Measurements from ENCODE around the gene PCDHA10. TPM values are rescaled to one million over a fixed set of nuclear protein-coding genes. Genes with fewer than 3 reads are reported as not detected.

The PCDHA10 gene
- polyA plus RNA-seq, 1 of the 3 experiments (the other 2 are of a cell fraction): 0.02 TPM

- Histone ChIP-seq H3K4me3 (ENCODE audit: low read depth in 2 of 2, low read length in 1 of 2) (no peak overlapping the region), H3K9ac (no peak overlapping the region), H2AFZ (ENCODE audit: low read depth) (no peak overlapping the region), H4K20me1 (ENCODE audit: insufficient read depth) (no peaks in the 10 kb centered on the region), H3K36me3 (replicated peaks in 1 of 2; ENCODE audit: control insufficient read depth in 1 of 2, insufficient read depth in 2 of 2, low read length in 1 of 2) (no peaks in the 10 kb centered on the region), H3K27me3 (ENCODE audit: insufficient read depth) (no peaks in the 10 kb centered on the region), H3K9me2 (no peaks in the 10 kb centered on the region), H3K9me3 (no peaks in the 10 kb centered on the region), H3K4me2 (no peak overlapping the region), H3K27ac (ENCODE audit: low read depth in 2 of 2, low read length in 1 of 2) (no peak overlapping the region), H3F3A (replicated peaks; ENCODE audit: insufficient read depth) (no peaks in the 10 kb centered on the region), H3K79me2 (ENCODE audit: insufficient read depth) (no peaks in the 10 kb centered on the region), H3K4me1 (ENCODE audit: control insufficient read depth in 1 of 2, insufficient read depth in 2 of 2, low read depth in 1 of 2, low read length in 1 of 2) (no peaks in the 10 kb centered on the region)
- 90% methylated on average over 95 of the region's 103 CpGs for WGBS (ENCODE audit: low lambda C conversion rate)
- POLR2A ChIA-PET: no interaction called here
- CTCF ChIA-PET: interaction anchor here (0.8 kb wide), 1 partner anchor 205 kb away, joined by 5 read pairs; no protein-coding TSS in a partner anchor
- no peak for TF ChIP-seq MEF2A (IDR thresholded peaks at IDR 0.05; ENCODE audit: borderline replicate concordance, low read depth)
- no peak for TF ChIP-seq GATA2 (CRISPR knock-in tag; IDR thresholded peaks at IDR 0.05)
- TF ChIP-seq CHD2 (IDR thresholded peaks at IDR 0.05; ENCODE audit: low read length, partially characterized antibody): no peak
- DNase-seq: no peak
These were observed 19.8 kb upstream of the PCDHA10 start for GRCh38 chr5:140835622-140836510.

DNA sequence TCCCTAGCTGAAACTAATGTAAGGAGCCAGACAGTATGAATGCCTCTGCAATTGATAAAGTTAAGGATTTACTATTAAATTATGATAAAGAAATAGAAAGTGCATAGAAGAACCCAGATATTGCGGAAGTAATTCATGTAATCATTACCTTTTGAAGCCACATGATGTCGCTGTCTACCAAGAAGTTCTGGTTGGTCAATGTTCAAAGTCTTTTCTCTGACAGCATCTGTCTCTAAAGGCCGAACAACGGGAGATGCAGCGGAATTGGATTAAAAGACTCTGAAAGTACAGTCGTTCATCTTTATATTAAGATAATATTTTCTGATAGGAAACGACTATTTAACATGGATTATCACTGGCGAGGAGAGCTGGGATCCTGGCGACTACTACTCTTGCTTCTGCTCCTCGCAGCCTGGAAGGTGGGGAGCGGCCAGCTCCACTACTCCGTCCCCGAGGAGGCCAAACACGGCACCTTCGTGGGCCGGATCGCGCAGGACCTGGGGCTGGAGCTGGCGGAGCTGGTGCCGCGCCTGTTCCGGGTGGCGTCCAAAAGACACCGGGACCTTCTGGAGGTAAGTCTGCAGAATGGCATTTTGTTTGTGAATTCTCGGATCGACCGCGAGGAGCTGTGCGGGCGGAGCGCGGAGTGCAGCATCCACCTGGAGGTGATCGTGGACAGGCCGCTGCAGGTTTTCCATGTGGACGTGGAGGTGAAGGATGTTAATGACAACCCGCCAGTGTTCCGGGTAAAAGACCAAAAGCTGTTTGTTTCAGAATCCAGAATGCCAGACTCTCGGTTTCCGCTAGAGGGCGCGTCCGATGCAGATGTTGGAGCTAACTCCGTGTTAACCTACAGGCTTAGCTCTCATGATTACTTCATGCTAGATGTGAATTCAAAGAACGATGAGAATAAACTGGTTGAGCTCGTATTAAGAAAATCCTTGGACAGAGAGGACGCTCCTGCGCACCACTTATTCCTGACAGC, 14.4 kb upstream of the PCDHA10 start, which contains the start of gene PCDHA8:
Gene PCDHA8, plus strand, starts transcription at position 210 of the 985 bp plus-strand sequence. Its CDS starts 135 bp downstream, at position 345.
- peak; percentile 83 for DNase-seq
- H3K27ac ChIP-seq (ENCODE audit: low read depth in 2 of 2, low read length in 1 of 2): peak within 1 kb of the TSS in 1 of 2 experiments; percentile 50; a peak in 1 of 4 replicates
- POLR2A ChIA-PET: interaction anchor here (0.8 to 1.8 kb wide), 7 partner anchors 18 to 210 kb away, joined by 3 to 26 read pairs (median 4); partner anchors contain the start of genes PCDHAC1, PCDHAC2 and PCDHB1
- TF ChIP-seq GABPA (IDR thresholded peaks at IDR 0.05; ENCODE audit: low read depth): no peak
- peak; percentile 73 for TF ChIP-seq RFX5 (IDR thresholded peaks at IDR 0.05; ENCODE audit: low read length)
- no peak for TF ChIP-seq IRF3 (IDR thresholded peaks at IDR 0.05; ENCODE audit: low read depth, low read length)
- no peak for TF ChIP-seq RXRA (IDR thresholded peaks at IDR 0.05; ENCODE audit: borderline replicate concordance, low read depth)
- TF ChIP-seq FOXM1 (IDR thresholded peaks at IDR 0.05; ENCODE audit: low read depth): no peak
- TF ChIP-seq POLR2AphosphoS5 (IDR thresholded peaks at IDR 0.05; ENCODE audit: low read depth, low read length): no peak
- no peak for TF ChIP-seq GATA2 (CRISPR knock-in tag; IDR thresholded peaks at IDR 0.05)
- TF ChIP-seq NRF1 (IDR thresholded peaks at IDR 0.05; ENCODE audit: low read depth, low read length): no peak
- TF ChIP-seq, protein P1, sequence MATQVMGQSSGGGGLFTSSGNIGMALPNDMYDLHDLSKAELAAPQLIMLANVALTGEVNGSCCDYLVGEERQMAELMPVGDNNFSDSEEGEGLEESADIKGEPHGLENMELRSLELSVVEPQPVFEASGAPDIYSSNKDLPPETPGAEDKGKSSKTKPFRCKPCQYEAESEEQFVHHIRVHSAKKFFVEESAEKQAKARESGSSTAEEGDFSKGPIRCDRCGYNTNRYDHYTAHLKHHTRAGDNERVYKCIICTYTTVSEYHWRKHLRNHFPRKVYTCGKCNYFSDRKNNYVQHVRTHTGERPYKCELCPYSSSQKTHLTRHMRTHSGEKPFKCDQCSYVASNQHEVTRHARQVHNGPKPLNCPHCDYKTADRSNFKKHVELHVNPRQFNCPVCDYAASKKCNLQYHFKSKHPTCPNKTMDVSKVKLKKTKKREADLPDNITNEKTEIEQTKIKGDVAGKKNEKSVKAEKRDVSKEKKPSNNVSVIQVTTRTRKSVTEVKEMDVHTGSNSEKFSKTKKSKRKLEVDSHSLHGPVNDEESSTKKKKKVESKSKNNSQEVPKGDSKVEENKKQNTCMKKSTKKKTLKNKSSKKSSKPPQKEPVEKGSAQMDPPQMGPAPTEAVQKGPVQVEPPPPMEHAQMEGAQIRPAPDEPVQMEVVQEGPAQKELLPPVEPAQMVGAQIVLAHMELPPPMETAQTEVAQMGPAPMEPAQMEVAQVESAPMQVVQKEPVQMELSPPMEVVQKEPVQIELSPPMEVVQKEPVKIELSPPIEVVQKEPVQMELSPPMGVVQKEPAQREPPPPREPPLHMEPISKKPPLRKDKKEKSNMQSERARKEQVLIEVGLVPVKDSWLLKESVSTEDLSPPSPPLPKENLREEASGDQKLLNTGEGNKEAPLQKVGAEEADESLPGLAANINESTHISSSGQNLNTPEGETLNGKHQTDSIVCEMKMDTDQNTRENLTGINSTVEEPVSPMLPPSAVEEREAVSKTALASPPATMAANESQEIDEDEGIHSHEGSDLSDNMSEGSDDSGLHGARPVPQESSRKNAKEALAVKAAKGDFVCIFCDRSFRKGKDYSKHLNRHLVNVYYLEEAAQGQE (IDR thresholded peaks at IDR 0.05; ENCODE audit: low read depth, low read length): peak; percentile 46; the same call in 1 of the 2 replicates
- TF ChIP-seq, protein P2, sequence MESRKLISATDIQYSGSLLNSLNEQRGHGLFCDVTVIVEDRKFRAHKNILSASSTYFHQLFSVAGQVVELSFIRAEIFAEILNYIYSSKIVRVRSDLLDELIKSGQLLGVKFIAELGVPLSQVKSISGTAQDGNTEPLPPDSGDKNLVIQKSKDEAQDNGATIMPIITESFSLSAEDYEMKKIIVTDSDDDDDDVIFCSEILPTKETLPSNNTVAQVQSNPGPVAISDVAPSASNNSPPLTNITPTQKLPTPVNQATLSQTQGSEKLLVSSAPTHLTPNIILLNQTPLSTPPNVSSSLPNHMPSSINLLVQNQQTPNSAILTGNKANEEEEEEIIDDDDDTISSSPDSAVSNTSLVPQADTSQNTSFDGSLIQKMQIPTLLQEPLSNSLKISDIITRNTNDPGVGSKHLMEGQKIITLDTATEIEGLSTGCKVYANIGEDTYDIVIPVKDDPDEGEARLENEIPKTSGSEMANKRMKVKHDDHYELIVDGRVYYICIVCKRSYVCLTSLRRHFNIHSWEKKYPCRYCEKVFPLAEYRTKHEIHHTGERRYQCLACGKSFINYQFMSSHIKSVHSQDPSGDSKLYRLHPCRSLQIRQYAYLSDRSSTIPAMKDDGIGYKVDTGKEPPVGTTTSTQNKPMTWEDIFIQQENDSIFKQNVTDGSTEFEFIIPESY (IDR thresholded peaks at IDR 0.05; ENCODE audit: borderline replicate concordance, low read depth): no peak
- TF ChIP-seq YY1 (IDR thresholded peaks at IDR 0.05; ENCODE audit: low read depth): no peak
- no peak for TF ChIP-seq EZH2phosphoT487 (IDR thresholded peaks at IDR 0.05; ENCODE audit: borderline replicate concordance, low read depth)
- TF ChIP-seq TEAD4 (IDR thresholded peaks at IDR 0.05; ENCODE audit: borderline replicate concordance, insufficient read depth): no peak
- no peak for TF ChIP-seq SIN3A (IDR thresholded peaks at IDR 0.05; ENCODE audit: borderline replicate concordance, low read depth, low read length)

More for the DNA sequence above, 14.4 kb upstream of the PCDHA10 start, which contains the start of gene PCDHA8:
- Histone ChIP-seq H3K4me3 (ENCODE audit: low read depth in 2 of 2, low read length in 1 of 2) (peak within 1 kb of the TSS; percentile 66 to 96), H3K79me2 (ENCODE audit: insufficient read depth) (no peaks in the 10 kb centered on the region), H3K36me3 (replicated peaks in 1 of 2; ENCODE audit: control insufficient read depth in 1 of 2, insufficient read depth in 2 of 2, low read length in 1 of 2) (no peaks in the 10 kb centered on the region), H3K9me2 (no peaks in the 10 kb centered on the region), H3K9ac (peak within 1 kb of the TSS; percentile 48; the same call in 1 of the 2 replicates), H3K4me2 (peak within 1 kb of the TSS; percentile 97), H4K20me1 (ENCODE audit: insufficient read depth) (no peaks in the 10 kb centered on the region), H3F3A (replicated peaks; ENCODE audit: insufficient read depth) (no peaks in the 10 kb centered on the region), H3K4me1 (ENCODE audit: control insufficient read depth in 1 of 2, insufficient read depth in 2 of 2, low read depth in 1 of 2, low read length in 1 of 2) (no peaks in the 10 kb centered on the region), H2AFZ (ENCODE audit: low read depth) (peak within 1 kb of the TSS; percentile 99), H3K9me3 (no peaks in the 10 kb centered on the region), H3K27me3 (ENCODE audit: insufficient read depth) (no peaks in the 10 kb centered on the region)
- 13% methylated on average over 47 of the region's 47 CpGs for WGBS (ENCODE audit: low lambda C conversion rate)
- CTCF ChIA-PET: interaction anchor here (0.6 to 4.9 kb wide), 95 partner anchors 9 to 778 kb away, joined by 3 to 189 read pairs (median 5); partner anchors contain the start of genes DIAPH1, PCDHA1, PCDHA10 and PCDHA11

Measured in SK-N-SH (cell line).